Retinal pigment epithelial cell (primary cell): Measurements from ENCODE around the gene DLGAP1.

Source experiments
- DNase-seq: peaks from one replicate; pipeline ENCODE4 v3.0.0-alpha.2; 2010; ENCODE audit warnings: low read depth
- H3K4me3 ChIP-seq: 2 replicates; pipeline ENCODE4 v1.5.1; 2011; ENCODE audit warnings: mild to moderate bottlenecking, low read length, control low read depth, moderate library complexity
- TF ChIP-seq, protein P1 (sequence below): conservative IDR thresholded peaks from 2 replicates; pipeline ENCODE4 v1.5.1; 2011; ENCODE audit warnings: low read depth, low read length, control low read depth, inconsistent platforms

Gene DLGAP1

GRCh38 chr18:4016391-4017049 lies 438.6 kb downstream of the DLGAP1 start:
- no peak for DNase-seq
- TF ChIP-seq, protein P1, sequence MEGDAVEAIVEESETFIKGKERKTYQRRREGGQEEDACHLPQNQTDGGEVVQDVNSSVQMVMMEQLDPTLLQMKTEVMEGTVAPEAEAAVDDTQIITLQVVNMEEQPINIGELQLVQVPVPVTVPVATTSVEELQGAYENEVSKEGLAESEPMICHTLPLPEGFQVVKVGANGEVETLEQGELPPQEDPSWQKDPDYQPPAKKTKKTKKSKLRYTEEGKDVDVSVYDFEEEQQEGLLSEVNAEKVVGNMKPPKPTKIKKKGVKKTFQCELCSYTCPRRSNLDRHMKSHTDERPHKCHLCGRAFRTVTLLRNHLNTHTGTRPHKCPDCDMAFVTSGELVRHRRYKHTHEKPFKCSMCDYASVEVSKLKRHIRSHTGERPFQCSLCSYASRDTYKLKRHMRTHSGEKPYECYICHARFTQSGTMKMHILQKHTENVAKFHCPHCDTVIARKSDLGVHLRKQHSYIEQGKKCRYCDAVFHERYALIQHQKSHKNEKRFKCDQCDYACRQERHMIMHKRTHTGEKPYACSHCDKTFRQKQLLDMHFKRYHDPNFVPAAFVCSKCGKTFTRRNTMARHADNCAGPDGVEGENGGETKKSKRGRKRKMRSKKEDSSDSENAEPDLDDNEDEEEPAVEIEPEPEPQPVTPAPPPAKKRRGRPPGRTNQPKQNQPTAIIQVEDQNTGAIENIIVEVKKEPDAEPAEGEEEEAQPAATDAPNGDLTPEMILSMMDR, result no peak
- H3K4me3 ChIP-seq, result no peak overlapping the region

DNA sequence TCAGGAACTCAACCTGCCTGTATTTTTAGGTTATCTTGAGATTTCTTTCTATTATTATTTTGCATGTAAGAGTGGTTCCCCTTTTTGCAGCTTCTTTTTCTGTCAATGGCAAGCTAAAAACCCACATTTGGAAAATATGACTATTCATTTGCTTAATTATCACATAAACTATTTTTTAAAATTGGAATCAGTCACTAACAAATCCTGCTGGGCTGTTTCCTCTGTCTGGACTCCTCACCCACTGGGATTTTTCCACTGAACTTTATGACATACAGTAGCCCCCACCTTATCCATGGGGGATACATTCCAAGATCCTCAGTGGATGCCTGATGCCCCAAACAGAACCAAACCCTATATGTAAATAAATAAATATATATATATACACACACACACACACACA lies 447.3 kb downstream of the DLGAP1 start:
- TF ChIP-seq, protein P1, result no peak
- DNase-seq, result no peak
- H3K4me3 ChIP-seq, result no peak overlapping the region

DNA sequence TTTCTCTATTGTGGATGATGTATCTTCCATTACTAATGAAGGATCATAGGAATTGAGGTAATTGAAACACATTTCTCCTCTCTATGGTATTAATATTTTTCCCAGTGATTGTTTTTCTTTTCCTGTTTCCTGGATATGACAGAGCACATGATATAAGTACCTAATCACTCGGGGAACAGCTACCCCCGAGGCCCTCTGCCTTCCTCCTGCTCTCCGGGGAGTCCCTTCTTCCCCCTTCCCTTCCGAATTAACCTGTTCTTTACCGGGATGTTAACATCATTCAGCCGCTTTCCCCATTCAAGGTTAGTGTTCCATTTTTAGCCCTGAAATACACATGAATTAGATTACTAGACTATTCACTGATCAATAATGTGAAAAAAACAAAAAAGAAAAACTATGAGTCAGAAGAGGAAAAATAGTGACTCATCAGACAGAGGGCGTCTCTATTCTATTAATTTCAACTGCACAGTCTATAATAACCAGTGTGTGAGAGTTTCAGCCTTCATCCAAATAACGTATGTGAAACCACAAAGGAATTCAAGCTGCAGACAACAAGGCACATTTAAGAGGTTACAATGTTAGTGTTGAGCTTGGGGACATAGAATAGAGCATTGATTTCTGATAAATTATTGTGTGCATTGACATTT lies 450.8 kb downstream of the DLGAP1 start:
- DNase-seq, result peak; percentile 41
- no peak overlapping the region for H3K4me3 ChIP-seq
- TF ChIP-seq, protein P1, result no peak

- TF ChIP-seq, protein P1, result peak; percentile 80
- no peak overlapping the region for H3K4me3 ChIP-seq
- peak; percentile 36 for DNase-seq
Measured at GRCh38 chr18:3998698-3999333, 456.3 kb downstream of the DLGAP1 start.

- peak; percentile 31 for DNase-seq
- TF ChIP-seq, protein P1, result peak; percentile 88
- H3K4me3 ChIP-seq, result no peak overlapping the region
Measured at GRCh38 chr18:3995476-3996102, 459.5 kb downstream of the DLGAP1 start.

DNA sequence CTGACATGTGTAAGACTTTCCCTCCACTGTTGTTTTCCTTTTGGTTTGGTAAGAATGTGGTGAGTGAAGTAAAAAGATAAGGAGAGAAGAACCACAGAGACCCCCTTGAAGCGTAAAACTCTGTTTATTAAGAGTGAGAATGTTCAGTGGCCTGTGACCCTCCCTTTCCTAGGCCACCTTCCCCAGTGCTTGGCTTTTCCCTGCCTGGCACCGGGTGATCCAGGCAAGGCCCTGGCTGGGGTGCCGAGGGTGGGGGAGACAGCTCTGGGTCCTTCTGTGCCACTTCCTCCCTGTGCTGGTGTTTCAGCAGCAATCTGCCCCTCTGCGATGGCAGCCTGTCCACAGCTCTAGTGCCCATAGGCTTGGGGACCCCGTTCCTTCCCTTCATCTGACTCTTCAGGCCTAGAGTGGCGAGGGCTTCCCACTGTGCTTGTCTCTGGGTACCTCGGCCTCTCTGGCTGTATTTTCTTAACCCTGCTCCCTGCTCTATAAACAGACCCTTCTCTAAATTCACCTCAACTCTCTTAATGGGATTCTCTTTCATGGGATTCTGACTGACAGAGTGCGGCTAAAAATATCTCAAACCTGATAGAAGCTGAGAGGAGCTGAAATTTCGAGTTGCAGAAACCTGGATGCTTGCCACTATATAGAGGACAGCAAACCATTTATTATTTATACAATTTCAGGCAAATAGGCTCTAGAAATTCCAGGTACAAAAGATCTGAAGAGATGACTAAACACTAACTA lies 461.0 kb downstream of the DLGAP1 start:
- TF ChIP-seq, protein P1, result no peak

More for the DNA sequence above, 461.0 kb downstream of the DLGAP1 start:
- DNase-seq, result no peak
- H3K4me3 ChIP-seq, result no peak overlapping the region
